ENCODE measurements around the gene TRAM2.

DNA sequence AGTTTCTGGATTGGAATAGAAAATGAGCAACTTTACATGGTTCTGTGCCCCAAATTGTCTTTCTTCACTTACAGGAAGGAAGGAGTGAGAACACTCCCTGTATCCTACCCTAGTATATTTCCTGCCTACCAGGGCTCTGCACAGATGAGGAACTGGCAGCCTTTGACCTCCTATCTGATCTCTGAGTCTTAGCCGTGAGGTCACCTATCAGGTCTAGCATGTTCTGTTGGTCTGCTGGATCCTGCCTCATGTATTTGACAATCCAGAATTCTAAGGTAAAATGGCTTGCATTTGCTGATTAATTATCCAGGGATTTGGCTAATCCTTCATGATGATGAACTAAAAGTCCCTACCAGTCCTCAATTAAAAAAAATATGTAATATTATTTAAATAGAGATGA is 35.0 kb upstream of the TRAM2 start:
- TF ChIP-seq, protein P1, sequence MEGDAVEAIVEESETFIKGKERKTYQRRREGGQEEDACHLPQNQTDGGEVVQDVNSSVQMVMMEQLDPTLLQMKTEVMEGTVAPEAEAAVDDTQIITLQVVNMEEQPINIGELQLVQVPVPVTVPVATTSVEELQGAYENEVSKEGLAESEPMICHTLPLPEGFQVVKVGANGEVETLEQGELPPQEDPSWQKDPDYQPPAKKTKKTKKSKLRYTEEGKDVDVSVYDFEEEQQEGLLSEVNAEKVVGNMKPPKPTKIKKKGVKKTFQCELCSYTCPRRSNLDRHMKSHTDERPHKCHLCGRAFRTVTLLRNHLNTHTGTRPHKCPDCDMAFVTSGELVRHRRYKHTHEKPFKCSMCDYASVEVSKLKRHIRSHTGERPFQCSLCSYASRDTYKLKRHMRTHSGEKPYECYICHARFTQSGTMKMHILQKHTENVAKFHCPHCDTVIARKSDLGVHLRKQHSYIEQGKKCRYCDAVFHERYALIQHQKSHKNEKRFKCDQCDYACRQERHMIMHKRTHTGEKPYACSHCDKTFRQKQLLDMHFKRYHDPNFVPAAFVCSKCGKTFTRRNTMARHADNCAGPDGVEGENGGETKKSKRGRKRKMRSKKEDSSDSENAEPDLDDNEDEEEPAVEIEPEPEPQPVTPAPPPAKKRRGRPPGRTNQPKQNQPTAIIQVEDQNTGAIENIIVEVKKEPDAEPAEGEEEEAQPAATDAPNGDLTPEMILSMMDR (IDR thresholded peaks at IDR 0.05), result no peak
- TF ChIP-seq POLR2A (IDR thresholded peaks at IDR 0.05), result no peak
